Lower lobe of right lung (tissue), 2 donors: ENCODE data around the gene PTPRM. TPM values are rescaled to one million over a fixed set of nuclear protein-coding genes. Genes with fewer than 3 reads are reported as not detected.

Experiments used
- ATAC-seq, 2 donors: fragments of 200-7000 bp; cut with Tn5 transposase; one replicate each; pipeline ENCODE4 v1.9.1; 2020 to 2022; ENCODE audit warnings: mild to moderate bottlenecking in 2 of 2, moderate library complexity in 2 of 2
- DNase-seq: peaks from one replicate; pipeline ENCODE4 v3.0.0-alpha.2; 2020
- H3K27ac ChIP-seq: fragments of 200-600 bp; one replicate; pipeline ENCODE4 v1.8.0; 2022
- H3K27me3 ChIP-seq: fragments of 200-600 bp; one replicate; pipeline ENCODE4 v1.8.0; 2022; ENCODE audit warnings: low read depth
- H3K36me3 ChIP-seq: fragments of 200-600 bp; one replicate; pipeline ENCODE4 v1.8.0; 2022; ENCODE audit warnings: mild to moderate bottlenecking
- H3K4me1 ChIP-seq: fragments of 200-600 bp; one replicate; pipeline ENCODE4 v1.8.0; 2022
- H3K4me3 ChIP-seq: fragments of 200-600 bp; one replicate; pipeline ENCODE4 v1.8.0; 2022; ENCODE audit warnings: mild to moderate bottlenecking
- H3K9me3 ChIP-seq: fragments of 200-600 bp; one replicate; pipeline ENCODE4 v1.8.0; 2022
- intact Hi-C: fragments of 100-400 bp; cut with DNase I; formaldehyde crosslinking; loops from one replicate; pipeline ENCODE4 v1.11.0; 2022
- total RNA-seq: library from RNA; stranded (reverse); fragmentation: NEBNext Ultra II Directional; extraction: Animal tissue kit (Norgen Biotek cat#: 25700); gene quantifications from one replicate; pipeline ENCODE4 v1.2.1, GENCODE V29; 2021
- TF ChIP-seq, protein P1 (sequence below): fragments of 200-600 bp; IDR thresholded peaks from one replicate; pipeline ENCODE4 v1.8.0; 2022; ENCODE audit warnings: antibody characterized with exemption, mild to moderate bottlenecking
- donor health status: DM: no; HTN: yes; CAD: no; lungs with severe emphysema.

The PTPRM gene
- total RNA-seq, 1 donor from 2014 or later: 85.2 TPM

GRCh38 chr18:7576077-7576476, 9.0 kb downstream of the PTPRM start:
- H3K27ac ChIP-seq: no peak overlapping the region
- TF ChIP-seq, protein P1, sequence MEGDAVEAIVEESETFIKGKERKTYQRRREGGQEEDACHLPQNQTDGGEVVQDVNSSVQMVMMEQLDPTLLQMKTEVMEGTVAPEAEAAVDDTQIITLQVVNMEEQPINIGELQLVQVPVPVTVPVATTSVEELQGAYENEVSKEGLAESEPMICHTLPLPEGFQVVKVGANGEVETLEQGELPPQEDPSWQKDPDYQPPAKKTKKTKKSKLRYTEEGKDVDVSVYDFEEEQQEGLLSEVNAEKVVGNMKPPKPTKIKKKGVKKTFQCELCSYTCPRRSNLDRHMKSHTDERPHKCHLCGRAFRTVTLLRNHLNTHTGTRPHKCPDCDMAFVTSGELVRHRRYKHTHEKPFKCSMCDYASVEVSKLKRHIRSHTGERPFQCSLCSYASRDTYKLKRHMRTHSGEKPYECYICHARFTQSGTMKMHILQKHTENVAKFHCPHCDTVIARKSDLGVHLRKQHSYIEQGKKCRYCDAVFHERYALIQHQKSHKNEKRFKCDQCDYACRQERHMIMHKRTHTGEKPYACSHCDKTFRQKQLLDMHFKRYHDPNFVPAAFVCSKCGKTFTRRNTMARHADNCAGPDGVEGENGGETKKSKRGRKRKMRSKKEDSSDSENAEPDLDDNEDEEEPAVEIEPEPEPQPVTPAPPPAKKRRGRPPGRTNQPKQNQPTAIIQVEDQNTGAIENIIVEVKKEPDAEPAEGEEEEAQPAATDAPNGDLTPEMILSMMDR: no peak

DNA sequence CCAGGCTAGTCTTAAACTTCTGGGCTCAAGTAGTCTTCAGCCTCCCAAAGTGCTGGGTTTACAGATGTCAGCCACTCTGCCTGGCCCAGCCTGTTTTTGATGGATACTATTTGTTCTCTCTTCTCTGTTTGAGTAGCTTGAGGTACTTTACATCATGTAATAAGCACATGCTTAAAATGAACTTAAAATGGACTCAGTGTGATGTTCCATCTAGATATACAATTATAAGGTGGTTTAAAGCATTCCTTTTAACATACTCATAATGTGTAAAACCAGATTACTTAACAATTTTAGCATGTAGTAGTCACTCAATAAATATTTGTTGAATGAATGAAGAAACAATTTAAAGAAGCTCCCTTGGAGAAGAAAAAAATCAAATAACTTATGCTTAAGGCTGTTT, 9.6 kb downstream of the PTPRM start:
- peak; percentile 52 to 73 for ATAC-seq

More at GRCh38 chr18:7576077-7576476, 9.0 kb downstream of the PTPRM start:
- Histone ChIP-seq H3K36me3 (no peaks in the 10 kb centered on the region), H3K9me3 (no peaks in the 10 kb centered on the region), H3K4me3 (no peak overlapping the region), H3K4me1 (peaks cover 33% of the 10 kb centered on the region), H3K27me3 (no peaks in the 10 kb centered on the region)
- DNase-seq (no peak), ATAC-seq (no peak)
- intact Hi-C loops: no loop called here

GRCh38 chr18:7577706-7578105, 10.6 kb downstream of the PTPRM start:
- peaks cover 19% of the 10 kb centered on the region for H3K4me1 ChIP-seq
- H3K4me3 ChIP-seq: no peak overlapping the region
- H3K36me3 ChIP-seq: no peaks in the 10 kb centered on the region
- TF ChIP-seq, protein P1: no peak
- DNase-seq (no peak), ATAC-seq (peak in 1 of 2 donors; percentile 50)
- no peak overlapping the region for H3K27ac ChIP-seq
- H3K9me3 ChIP-seq: no peaks in the 10 kb centered on the region
- intact Hi-C loops: no loop called here
- H3K27me3 ChIP-seq: no peaks in the 10 kb centered on the region

More for the DNA sequence above, 9.6 kb downstream of the PTPRM start:
- Histone ChIP-seq H3K9me3 (no peaks in the 10 kb centered on the region), H3K36me3 (no peaks in the 10 kb centered on the region), H3K27me3 (no peaks in the 10 kb centered on the region), H3K4me1 (peaks cover 27% of the 10 kb centered on the region), H3K4me3 (no peak overlapping the region), H3K27ac (no peak overlapping the region)
- intact Hi-C loops: no loop called here
- TF ChIP-seq, protein P1: no peak
- DNase-seq: no peak

GRCh38 chr18:7579176-7579917, 12.2 kb downstream of the PTPRM start:
- intact Hi-C loops: no loop called here
- ATAC-seq: no peak
- Histone ChIP-seq H3K4me1 (peaks cover 8% of the 10 kb centered on the region), H3K36me3 (no peaks in the 10 kb centered on the region), H3K9me3 (no peaks in the 10 kb centered on the region), H3K4me3 (no peak overlapping the region), H3K27ac (no peak overlapping the region), H3K27me3 (no peaks in the 10 kb centered on the region)
- TF ChIP-seq, protein P1: no peak
- DNase-seq: no peak

DNA sequence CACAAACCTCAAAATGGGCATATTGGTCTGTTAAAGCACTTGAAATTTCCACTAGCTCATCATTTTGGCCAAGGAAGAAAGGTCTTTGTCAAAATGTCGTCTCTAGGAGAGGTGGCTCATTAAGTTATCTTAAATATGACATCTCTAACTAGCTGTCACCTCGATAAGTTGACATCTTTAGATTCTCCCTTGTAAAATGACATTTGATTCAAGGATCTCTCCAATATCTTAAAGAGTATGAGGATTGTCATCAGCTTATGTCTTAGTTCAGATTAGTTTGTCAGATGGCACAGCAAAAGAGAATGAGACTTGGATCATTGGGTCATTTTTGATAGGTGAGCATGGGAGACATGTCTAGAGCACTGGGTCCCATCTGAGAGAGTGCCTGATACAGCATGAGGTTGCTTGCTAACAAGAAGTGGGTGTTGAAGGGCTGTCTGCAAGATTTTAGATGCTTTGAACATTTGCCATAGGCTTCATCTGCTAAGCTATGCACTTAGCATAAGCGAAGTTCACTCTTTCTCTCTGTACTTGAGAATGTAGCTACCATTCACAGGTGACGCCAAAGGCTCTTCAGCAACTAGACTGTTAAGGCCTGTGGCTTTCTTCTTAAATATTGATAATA, 12.9 kb downstream of the PTPRM start:
- Histone ChIP-seq H3K4me1 (peaks cover 14% of the 10 kb centered on the region), H3K4me3 (no peak overlapping the region), H3K36me3 (no peaks in the 10 kb centered on the region), H3K27ac (no peak overlapping the region), H3K27me3 (no peaks in the 10 kb centered on the region), H3K9me3 (no peaks in the 10 kb centered on the region)
- TF ChIP-seq, protein P1: no peak
- intact Hi-C loops: no loop called here
- DNase-seq (no peak), ATAC-seq (no peak)
